WTC11 (cell line): ENCODE results near the gene SMIM1.

ENCODE experiments used
- AFF4 ChIP-seq: sonication (generic); formaldehyde crosslinking; IDR thresholded peaks from 2 replicates; pipeline ENCODE4 v1.8.1; 2023; ENCODE audit warnings: mild to moderate bottlenecking, missing genetic modification reagents, borderline replicate concordance
- MAX ChIP-seq: sonication (generic); formaldehyde crosslinking; IDR thresholded peaks from 2 replicates; pipeline ENCODE4 v1.8.0; 2022; ENCODE audit warnings: mild to moderate bottlenecking, missing genetic modification reagents
- MLX ChIP-seq: sonication (generic); formaldehyde crosslinking; IDR thresholded peaks from 2 replicates; pipeline ENCODE4 v1.8.1; 2023; ENCODE audit warnings: mild to moderate bottlenecking, missing genetic modification reagents, moderate library complexity
- OVOL2 ChIP-seq: fragments of 250-450 bp; sonication (Bioruptor Pico); IDR thresholded peaks from 2 replicates; pipeline ENCODE4 v1.9.0; 2021; ENCODE audit warnings: mild to moderate bottlenecking, borderline replicate concordance
- ZNF232 ChIP-seq: sonication (generic); formaldehyde crosslinking; IDR thresholded peaks from 2 replicates; pipeline ENCODE4 v1.8.0; 2022; ENCODE audit warnings: mild to moderate bottlenecking, missing genetic modification reagents
- TF ChIP-seq, protein P1 (sequence below): sonication (generic); formaldehyde crosslinking; IDR thresholded peaks from 2 replicates; pipeline ENCODE4 v1.8.1; 2022; ENCODE audit warnings: low read depth, mild to moderate bottlenecking, moderate library complexity, missing genetic modification reagents, borderline replicate concordance
- TF ChIP-seq, protein P2 (sequence below): fragments of 200-600 bp; IDR thresholded peaks from 2 replicates; pipeline ENCODE4 v1.8.0; 2022; ENCODE audit warnings: antibody characterized with exemption

DNA sequence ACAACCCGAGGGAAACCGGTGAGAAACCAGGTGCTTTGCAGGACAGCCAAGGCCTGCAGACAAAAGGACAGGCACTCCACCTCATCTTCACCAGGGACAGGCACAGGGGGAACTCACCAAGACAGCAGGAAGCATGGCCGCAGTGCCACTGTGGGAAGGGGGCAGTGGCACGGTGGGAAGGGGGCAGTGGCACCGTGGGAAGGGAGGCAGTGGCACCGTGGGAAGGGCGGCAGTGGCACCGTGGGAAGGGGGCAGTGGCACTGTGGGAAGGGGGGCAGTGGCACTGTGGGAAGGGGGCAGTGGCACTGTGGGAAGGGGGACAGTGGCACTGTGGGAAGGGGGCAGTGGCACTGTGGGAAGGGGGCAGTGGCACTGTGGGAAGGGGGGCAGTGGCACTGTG is 52.1 kb downstream of the SMIM1 start:
- no peak for TF ChIP-seq MAX (CRISPR knock-in tag)
- TF ChIP-seq AFF4, result no peak
- TF ChIP-seq, protein P1, sequence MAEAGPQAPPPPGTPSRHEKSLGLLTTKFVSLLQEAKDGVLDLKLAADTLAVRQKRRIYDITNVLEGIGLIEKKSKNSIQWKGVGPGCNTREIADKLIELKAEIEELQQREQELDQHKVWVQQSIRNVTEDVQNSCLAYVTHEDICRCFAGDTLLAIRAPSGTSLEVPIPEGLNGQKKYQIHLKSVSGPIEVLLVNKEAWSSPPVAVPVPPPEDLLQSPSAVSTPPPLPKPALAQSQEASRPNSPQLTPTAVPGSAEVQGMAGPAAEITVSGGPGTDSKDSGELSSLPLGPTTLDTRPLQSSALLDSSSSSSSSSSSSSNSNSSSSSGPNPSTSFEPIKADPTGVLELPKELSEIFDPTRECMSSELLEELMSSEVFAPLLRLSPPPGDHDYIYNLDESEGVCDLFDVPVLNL (CRISPR knock-in tag), result no peak
- TF ChIP-seq, protein P2, sequence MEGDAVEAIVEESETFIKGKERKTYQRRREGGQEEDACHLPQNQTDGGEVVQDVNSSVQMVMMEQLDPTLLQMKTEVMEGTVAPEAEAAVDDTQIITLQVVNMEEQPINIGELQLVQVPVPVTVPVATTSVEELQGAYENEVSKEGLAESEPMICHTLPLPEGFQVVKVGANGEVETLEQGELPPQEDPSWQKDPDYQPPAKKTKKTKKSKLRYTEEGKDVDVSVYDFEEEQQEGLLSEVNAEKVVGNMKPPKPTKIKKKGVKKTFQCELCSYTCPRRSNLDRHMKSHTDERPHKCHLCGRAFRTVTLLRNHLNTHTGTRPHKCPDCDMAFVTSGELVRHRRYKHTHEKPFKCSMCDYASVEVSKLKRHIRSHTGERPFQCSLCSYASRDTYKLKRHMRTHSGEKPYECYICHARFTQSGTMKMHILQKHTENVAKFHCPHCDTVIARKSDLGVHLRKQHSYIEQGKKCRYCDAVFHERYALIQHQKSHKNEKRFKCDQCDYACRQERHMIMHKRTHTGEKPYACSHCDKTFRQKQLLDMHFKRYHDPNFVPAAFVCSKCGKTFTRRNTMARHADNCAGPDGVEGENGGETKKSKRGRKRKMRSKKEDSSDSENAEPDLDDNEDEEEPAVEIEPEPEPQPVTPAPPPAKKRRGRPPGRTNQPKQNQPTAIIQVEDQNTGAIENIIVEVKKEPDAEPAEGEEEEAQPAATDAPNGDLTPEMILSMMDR, result no peak
- no peak for TF ChIP-seq OVOL2 (CRISPR knock-in tag)
- no peak for TF ChIP-seq ZNF232 (CRISPR knock-in tag)
- no peak for TF ChIP-seq MLX (CRISPR knock-in tag)
